Measurements from ENCODE around the gene NPM1. TPM values are rescaled to one million over a fixed set of nuclear protein-coding genes. Genes with fewer than 3 reads are reported as not detected.

NPM1 gene
- total RNA-seq, 1 experiment from 2014 or later, result 2,265 TPM

DNA sequence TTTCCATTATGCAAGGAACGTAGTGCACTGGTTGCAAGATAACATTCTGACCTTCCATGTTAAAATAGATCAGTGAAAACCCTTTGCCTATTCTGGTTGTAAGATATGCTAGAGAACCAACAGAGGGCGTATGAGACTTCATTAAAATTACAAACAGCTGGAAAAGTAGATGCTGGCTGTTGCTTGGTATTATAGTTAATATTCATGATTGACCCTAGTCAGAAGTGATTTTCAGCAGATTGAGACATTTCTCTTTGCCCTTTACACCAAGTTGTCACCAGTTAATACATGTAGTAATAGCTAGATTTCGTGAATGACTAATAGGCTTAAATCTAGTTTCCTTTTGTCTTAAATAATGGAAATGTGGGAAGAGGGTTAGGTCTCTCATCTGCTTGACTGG is 18.0 kb downstream of the NPM1 start:
- Histone ChIP-seq H3K27ac (ENCODE audit: low read length) (no peak overlapping the region), H3K9ac (ENCODE audit: low read length) (no peak overlapping the region), H4K20me1 (ENCODE audit: low read length) (peaks cover 72% of the 10 kb centered on the region), H3K36me3 (ENCODE audit: low read depth, low read length) (peaks cover 71% of the 10 kb centered on the region), H3K9me3 (ENCODE audit: low read length) (no peaks in the 10 kb centered on the region), H2AFZ (ENCODE audit: low read length) (no peak overlapping the region), H3F3A (ENCODE audit: low read length, unreplicated experiment) (peaks cover 44% of the 10 kb centered on the region), H3K9me2 (replicated peaks; ENCODE audit: low read length) (no peaks in the 10 kb centered on the region), H3K4me1 (ENCODE audit: insufficient read depth, low read length) (no peaks in the 10 kb centered on the region), H3K79me2 (ENCODE audit: low read length) (peaks cover 67% of the 10 kb centered on the region), H3K4me2 (ENCODE audit: low read length) (no peak overlapping the region), H3K27me3 (ENCODE audit: low read length) (no peaks in the 10 kb centered on the region), H3K4me3 (ENCODE audit: low read length) (no peak overlapping the region)
- intact Hi-C loops (cut with micrococcal nuclease), result no loop called here
- DNase-seq, result no peak
- BruUV-seq (replicated peaks), result TSS peak; percentile 1
- TF ChIP-seq EZH2phosphoT487 (IDR thresholded peaks at IDR 0.05; ENCODE audit: borderline replicate concordance, low read length) (no peak), EZH2 (IDR thresholded peaks at IDR 0.05; ENCODE audit: low read length, unreplicated experiment) (no peak), CTCF (conservative IDR thresholded peaks at IDR 0.05; ENCODE audit: low read depth, low read length) (peak; percentile 67)
- CTCF ChIA-PET, result interaction anchor here (1.0 kb wide), 1 partner anchor 13 kb away, joined by 3 read pairs; no protein-coding TSS in a partner anchor
- no peak for ATAC-seq
- POLR2A ChIA-PET (ENCODE audit: unreplicated experiment), result no interaction called here

GRCh38 chr5:171407234-171407633 is 19.6 kb downstream of the NPM1 start:
- intact Hi-C loops (cut with micrococcal nuclease), result no loop called here
- DNase-seq (no peak), ATAC-seq (no peak)
- CTCF ChIA-PET, result no interaction called here
- H4K20me1 ChIP-seq (ENCODE audit: low read length), result peaks cover 74% of the 10 kb centered on the region
- H3F3A ChIP-seq (ENCODE audit: low read length, unreplicated experiment), result peaks cover 52% of the 10 kb centered on the region
- H3K27ac ChIP-seq (ENCODE audit: low read length), result no peak overlapping the region
- no peaks in the 10 kb centered on the region for H3K9me2 ChIP-seq (replicated peaks; ENCODE audit: low read length)
- H3K4me1 ChIP-seq (ENCODE audit: insufficient read depth, low read length), result no peaks in the 10 kb centered on the region
- no peaks in the 10 kb centered on the region for H3K27me3 ChIP-seq (ENCODE audit: low read length)
- no peak overlapping the region for H3K9ac ChIP-seq (ENCODE audit: low read length)
- H3K4me3 ChIP-seq (ENCODE audit: low read length), result no peak overlapping the region
- no peak overlapping the region for H3K4me2 ChIP-seq (ENCODE audit: low read length)
- peaks cover 54% of the 10 kb centered on the region for H3K79me2 ChIP-seq (ENCODE audit: low read length)
- BruUV-seq (replicated peaks), result no TSS peak
- H3K9me3 ChIP-seq (ENCODE audit: low read length), result no peaks in the 10 kb centered on the region
- no peak overlapping the region for H2AFZ ChIP-seq (ENCODE audit: low read length)
- POLR2A ChIA-PET (ENCODE audit: unreplicated experiment), result no interaction called here
- TF ChIP-seq EZH2 (IDR thresholded peaks at IDR 0.05; ENCODE audit: low read length, unreplicated experiment) (no peak), EZH2phosphoT487 (IDR thresholded peaks at IDR 0.05; ENCODE audit: borderline replicate concordance, low read length) (no peak), CTCF (conservative IDR thresholded peaks at IDR 0.05; ENCODE audit: low read depth, low read length) (no peak)
- H3K36me3 ChIP-seq (ENCODE audit: low read depth, low read length), result peaks cover 72% of the 10 kb centered on the region

DNA sequence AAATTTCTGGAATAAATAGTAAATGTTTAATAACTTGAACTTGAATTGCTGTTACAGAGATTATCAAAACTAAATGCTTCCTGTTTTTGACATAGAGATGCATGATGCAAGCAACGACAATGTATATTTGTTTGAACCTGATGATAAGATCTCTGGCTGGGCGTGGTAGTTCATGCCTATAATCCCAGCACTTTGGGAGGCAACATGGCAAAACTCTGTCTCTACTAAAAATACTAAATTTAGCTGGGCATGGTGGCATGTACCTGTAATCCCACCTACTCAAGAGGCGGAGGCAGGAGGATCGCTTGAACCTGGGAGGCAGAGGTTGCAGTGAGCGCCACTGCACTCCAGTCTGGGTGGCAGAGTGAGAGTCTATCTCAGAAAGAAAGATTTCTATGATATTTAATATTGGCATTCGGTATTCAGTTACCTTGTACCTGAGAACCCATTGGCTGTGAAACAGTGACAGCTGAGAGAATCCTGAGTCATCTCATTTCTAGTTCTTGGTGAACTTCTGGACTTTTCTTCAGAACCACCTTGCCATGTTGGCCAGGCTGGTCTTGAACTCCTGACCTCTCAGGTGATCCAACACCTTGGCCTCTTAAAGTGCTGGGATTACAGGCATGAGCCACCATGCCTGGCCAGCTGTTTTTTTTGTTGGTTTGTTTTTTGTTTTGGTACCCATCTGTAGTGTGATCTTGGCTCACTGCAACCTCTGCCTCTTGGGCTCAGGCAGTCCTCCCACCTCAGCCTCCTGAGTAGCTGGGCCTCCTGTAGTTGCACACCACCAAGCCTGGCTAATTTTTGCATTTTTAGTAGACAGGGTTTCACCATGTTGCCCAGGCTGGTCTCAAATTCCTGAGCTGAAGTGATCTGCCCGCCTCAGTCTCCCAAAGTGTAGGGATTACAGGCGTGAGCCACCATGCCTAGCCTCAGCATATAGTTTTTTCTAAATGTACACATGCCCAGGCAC is 21.8 kb downstream of the NPM1 start:
- Histone ChIP-seq H3K9me3 (ENCODE audit: low read length) (no peaks in the 10 kb centered on the region), H2AFZ (ENCODE audit: low read length) (no peak overlapping the region), H3K79me2 (ENCODE audit: low read length) (peaks cover 54% of the 10 kb centered on the region), H3K9ac (ENCODE audit: low read length) (no peak overlapping the region), H3K4me1 (ENCODE audit: insufficient read depth, low read length) (no peaks in the 10 kb centered on the region), H3K27ac (ENCODE audit: low read length) (no peak overlapping the region), H3K9me2 (replicated peaks; ENCODE audit: low read length) (no peaks in the 10 kb centered on the region), H3K4me2 (ENCODE audit: low read length) (no peak overlapping the region), H4K20me1 (ENCODE audit: low read length) (peaks cover 91% of the 10 kb centered on the region), H3K4me3 (ENCODE audit: low read length) (no peak overlapping the region), H3F3A (ENCODE audit: low read length, unreplicated experiment) (peaks cover 68% of the 10 kb centered on the region), H3K27me3 (ENCODE audit: low read length) (no peaks in the 10 kb centered on the region), H3K36me3 (ENCODE audit: low read depth, low read length) (peaks cover 86% of the 10 kb centered on the region)
- TF ChIP-seq CTCF (conservative IDR thresholded peaks at IDR 0.05; ENCODE audit: low read depth, low read length), result no peak
- TF ChIP-seq EZH2 (IDR thresholded peaks at IDR 0.05; ENCODE audit: low read length, unreplicated experiment), result no peak
- TF ChIP-seq EZH2phosphoT487 (IDR thresholded peaks at IDR 0.05; ENCODE audit: borderline replicate concordance, low read length), result no peak
- ChIA-PET POLR2A (ENCODE audit: unreplicated experiment) (no interaction called here), CTCF (interaction anchor here (1.3 kb wide), 1 partner anchor 9 kb away, joined by 3 read pairs; no protein-coding TSS in a partner anchor)
- intact Hi-C loops (cut with micrococcal nuclease), result loop anchor here (10.0 kb wide), 1 partner anchor 635 kb away; no protein-coding TSS in a partner anchor
- no TSS peak for BruUV-seq (replicated peaks)
- ATAC-seq (peak; percentile 18; the same call in 1 of the 2 replicates), DNase-seq (no peak)
